Endothelial cell of umbilical vein (primary cell): ENCODE measurements around the gene ADAMTS17. TPM values are rescaled to one million over a fixed set of nuclear protein-coding genes. Genes with fewer than 3 reads are reported as not detected.

Source experiments
- BruUV-seq: library from RNA; stranded (reverse); fragments of 400-500 nt; replicated peaks from 2 replicates; lab custom pipeline; 2021; lab: Mats Ljungman, UMichigan
- CTCF ChIA-PET: fragments of 300-600, 350-600 bp; sonication (Branson Sonifier 250); formaldehyde crosslinking; loops from one replicate; lab custom pipeline; 2021; ENCODE audit warnings: antibody characterized with exemption, inconsistent platforms; lab: Charles Lee
- POLR2A ChIA-PET: fragments of 300-600, 350-600 bp; sonication (Branson Sonifier 250); formaldehyde crosslinking; loops from one replicate; lab custom pipeline; 2021; ENCODE audit warnings: antibody characterized with exemption, inconsistent platforms; lab: Charles Lee
- DNase-seq: peaks from one replicate; pipeline ENCODE4 v3.0.0-alpha.2; 2011; ENCODE audit warnings: low read depth, low spot score
- FAIRE-seq: peaks from 2 replicates; lab custom pipeline; 2011; peaks lifted over from hg19 to GRCh38; lab: Jason Lieb, UNC
- H2AFZ ChIP-seq: 2 replicates; pipeline ENCODE4 v1.6.0; 2012; ENCODE audit warnings: low read depth, low read length, control low read depth, inconsistent platforms
- H3K27ac ChIP-seq: 2 replicates; pipeline ENCODE4 v1.5.1; 2011; ENCODE audit warnings: low read depth, mild to moderate bottlenecking, control low read depth, low read length, moderate library complexity; ENCODE audit not compliant: insufficient read depth
- H3K27me3 ChIP-seq, 2 experiments: 2 replicates each; pipeline versions ENCODE4 v1.6.0 to v1.6.1; 2011; ENCODE audit warnings: low read length in 2 of 2, mixed read lengths in 1 of 2; ENCODE audit not compliant: control insufficient read depth in 2 of 2, insufficient read depth in 2 of 2
- H3K36me3 ChIP-seq, 2 experiments: 2 replicates in 1 of 2; 3 replicates in 1 of 2; pipeline ENCODE4 v1.5.1; 2011; ENCODE audit warnings: low read length in 2 of 2, mild to moderate bottlenecking in 1 of 2, moderate library complexity in 1 of 2; ENCODE audit not compliant: control insufficient read depth in 2 of 2, insufficient read depth in 2 of 2; ENCODE audit errors: extremely low read depth in 1 of 2
- H3K4me1 ChIP-seq: 3 replicates; pipeline ENCODE4 v1.5.1; 2011; ENCODE audit warnings: mild to moderate bottlenecking, low read length; ENCODE audit not compliant: control insufficient read depth, insufficient read depth; ENCODE audit errors: extremely low read depth
- H3K4me2 ChIP-seq: 2 replicates; pipeline ENCODE4 v1.6.1; 2011; ENCODE audit warnings: low read length, control low read depth, mixed read lengths; ENCODE audit not compliant: insufficient read depth
- H3K4me3 ChIP-seq, 3 experiments: fragments of 200-600 bp in 1 of 3; sonication (generic), shearing (Covaris generic) in 1 of 3; replicated peaks in 1 of 3; 2 replicates each; pipeline ENCODE4 v1.5.1; 2011 to 2016; ENCODE audit warnings: control low read depth in 3 of 3, low read length in 3 of 3, mild to moderate bottlenecking in 2 of 3, inconsistent platforms in 1 of 3, low read depth in 1 of 3, moderate library complexity in 1 of 3; ENCODE audit not compliant: insufficient read depth in 1 of 3
- H3K79me2 ChIP-seq: 2 replicates; pipeline ENCODE4 v1.6.0; 2012; ENCODE audit warnings: low read length, inconsistent platforms; ENCODE audit not compliant: control insufficient read depth, insufficient read depth
- H3K9ac ChIP-seq: replicated peaks from 2 replicates; pipeline ENCODE3; 2011; ENCODE audit warnings: low read length, control low read depth; ENCODE audit not compliant: insufficient read depth; ENCODE audit errors: extremely low read depth
- H3K9me1 ChIP-seq: replicated peaks from 3 replicates; pipeline ENCODE4 v1.6.0; 2011; ENCODE audit warnings: mild to moderate bottlenecking, low read length; ENCODE audit not compliant: control insufficient read depth, insufficient read depth; ENCODE audit errors: extremely low read depth
- H3K9me3 ChIP-seq: replicated peaks from 2 replicates; pipeline ENCODE4 v1.5.1; 2012; ENCODE audit warnings: low read length, inconsistent platforms; ENCODE audit not compliant: control insufficient read depth, insufficient read depth
- H4K20me1 ChIP-seq: replicated peaks from 2 replicates; pipeline ENCODE3; 2011; ENCODE audit warnings: mild to moderate bottlenecking, low read length; ENCODE audit not compliant: control insufficient read depth, insufficient read depth; ENCODE audit errors: extremely low read depth
- CTCF ChIP-seq, 2 donors: IDR thresholded peaks; 1 replicate in 1 of 2; 2 replicates in 1 of 2; pipeline ENCODE4 v1.5.1; 2011; ENCODE audit warnings: low read length in 2 of 2, mild to moderate bottlenecking in 2 of 2, moderate library complexity in 2 of 2, control low read depth in 1 of 2, inconsistent platforms in 1 of 2, low read depth in 1 of 2; ENCODE audit not compliant: insufficient read depth in 1 of 2; ENCODE audit errors: extremely low read depth in 1 of 2
- EZH2 ChIP-seq: IDR thresholded peaks from 2 replicates; pipeline ENCODE4 v1.6.1; 2012; ENCODE audit warnings: borderline replicate concordance, low read depth, mild to moderate bottlenecking, moderate library complexity, low read length, inconsistent platforms; ENCODE audit not compliant: severe bottlenecking
- FOS ChIP-seq: IDR thresholded peaks from 2 replicates; pipeline ENCODE4 v1.6.1; 2011; ENCODE audit warnings: mild to moderate bottlenecking, low read length, moderate library complexity, borderline replicate concordance; ENCODE audit not compliant: insufficient read depth
- GATA2 ChIP-seq: IDR thresholded peaks from 2 replicates; pipeline ENCODE4 v1.7.0; 2011; ENCODE audit warnings: low read depth, mild to moderate bottlenecking, moderate library complexity, mixed read lengths, low read length; ENCODE audit not compliant: insufficient read length, insufficient read depth
- JUN ChIP-seq: IDR thresholded peaks from 2 replicates; pipeline ENCODE4 v1.6.1; 2011; ENCODE audit warnings: borderline replicate concordance, low read depth; ENCODE audit not compliant: insufficient read length, insufficient read depth
- MAX ChIP-seq: IDR thresholded peaks from 2 replicates; pipeline ENCODE4 v1.6.1; 2011; ENCODE audit not compliant: insufficient read depth, insufficient read length
- MYC ChIP-seq: IDR thresholded peaks from one replicate; pipeline ENCODE4 v1.6.1; 2011; ENCODE audit warnings: mild to moderate bottlenecking, low read depth, low read length
- POLR2A ChIP-seq: IDR thresholded peaks from 2 replicates; pipeline ENCODE4 v1.6.1; 2012; ENCODE audit warnings: low read depth, mild to moderate bottlenecking, control low read depth, low read length
- POLR2AphosphoS5 ChIP-seq: IDR thresholded peaks from 2 replicates; pipeline ENCODE4 v1.6.1; 2012; ENCODE audit warnings: low read depth, mild to moderate bottlenecking, control low read depth, low read length, moderate library complexity; ENCODE audit not compliant: insufficient read depth
- dilution Hi-C: fragments of 300-500 bp; cut with MboI; formaldehyde crosslinking; loops from one replicate; pipeline ENCODE4 v1.15.0; 2019; ENCODE audit warnings: low sequenced_read_pairs; ENCODE audit not compliant: extremely low pct_ligation_motif_present
- intact Hi-C: fragments of 100-400 bp; cut with micrococcal nuclease; formaldehyde crosslinking; loops from one replicate; pipeline ENCODE4 v1.10.0; 2022
- polyA plus RNA-seq, 4 experiments: library from polyadenylated mRNA; depleted of rRNA in 3 of 4; stranded (reverse) in 3 of 4; unstranded in 1 of 4; fragments of >200 nt; gene quantifications; 2 replicates each; pipeline versions ENCODE4 v1.2.1 to v1.2.3, GENCODE V29; 2011 to 2012; ENCODE audit warnings: missing spikeins in 1 of 4
- total RNA-seq: library from RNA; stranded (reverse); gene quantifications from 2 replicates; pipeline ENCODE4 v1.2.3, GENCODE V29; 2021

Gene ADAMTS17
- total and polyA plus RNA-seq, 2 donors (not counting 3 experiments of a cell fraction or from before 2014, with no cell fraction given): 0.12 TPM; not detected in 1

GRCh38 chr15:100264994-100265640, 76.7 kb downstream of the ADAMTS17 start:
- POLR2A ChIA-PET: no interaction called here
- H3K36me3 ChIP-seq: no peaks in the 10 kb centered on the region
- no peaks in the 10 kb centered on the region for H3K27me3 ChIP-seq
- no peak for TF ChIP-seq MAX
- no peak for TF ChIP-seq GATA2
- TF ChIP-seq EZH2: no peak
- CTCF ChIA-PET: no interaction called here
- H3K9me1 ChIP-seq: no peaks in the 10 kb centered on the region
- no peaks in the 10 kb centered on the region for H4K20me1 ChIP-seq
- no peak overlapping the region for H3K4me2 ChIP-seq
- H3K4me1 ChIP-seq: no peaks in the 10 kb centered on the region
- no peak overlapping the region for H2AFZ ChIP-seq
- H3K4me3 ChIP-seq: no peak overlapping the region
- FAIRE-seq (no peak), DNase-seq (no peak)
- peaks cover 5% of the 10 kb centered on the region for H3K9me3 ChIP-seq
- intact Hi-C loops: no loop called here
- no peak overlapping the region for H3K9ac ChIP-seq
- BruUV-seq: no TSS peak
- no peak overlapping the region for H3K27ac ChIP-seq
- dilution Hi-C loops: no loop called here
- H3K79me2 ChIP-seq: no peaks in the 10 kb centered on the region

- DNase-seq: no peak
- no peak for FAIRE-seq
- Histone ChIP-seq H3K36me3 (no peaks in the 10 kb centered on the region), H3K4me3 (no peak overlapping the region), H2AFZ (no peak overlapping the region), H3K4me2 (no peak overlapping the region), H3K79me2 (no peaks in the 10 kb centered on the region), H3K27ac (no peak overlapping the region), H3K9me3 (peaks cover 5% of the 10 kb centered on the region), H3K27me3 (no peaks in the 10 kb centered on the region), H4K20me1 (no peaks in the 10 kb centered on the region), H3K9me1 (no peaks in the 10 kb centered on the region), H3K9ac (no peak overlapping the region), H3K4me1 (no peaks in the 10 kb centered on the region)
- dilution Hi-C loops (no loop called here), intact Hi-C loops (no loop called here)
- ChIA-PET CTCF (no interaction called here), POLR2A (no interaction called here)
- no TSS peak for BruUV-seq
- TF ChIP-seq MAX (no peak), GATA2 (no peak), POLR2A (no peak), POLR2AphosphoS5 (no peak), CTCF (IDR thresholded peaks at IDR 0.05; ENCODE audit: extremely low read depth in 1 of 2, insufficient read depth in 1 of 2, low read depth in 1 of 2, low read length in 2 of 2) (no peak), EZH2 (no peak), JUN (no peak), MYC (no peak), FOS (no peak)
Observed at GRCh38 chr15:100263721-100264455, 77.9 kb downstream of the ADAMTS17 start.
